OCI-LY1 (cell line): ENCODE data around the gene KDM2A.

ENCODE experiments used
- H2AFZ ChIP-seq: fragments of 200-600 bp; sonication (generic), shearing (Covaris generic); 2 replicates; pipeline ENCODE4 v1.6.0; 2014; ENCODE audit warnings: antibody characterized with exemption, mild to moderate bottlenecking, low read length
- H3F3A ChIP-seq: fragments of 200-600 bp; sonication (generic), shearing (Covaris generic); 2 replicates; pipeline ENCODE4 v1.6.0; 2014; ENCODE audit warnings: mild to moderate bottlenecking, antibody characterized with exemption, low read length, moderate library complexity; ENCODE audit not compliant: insufficient read depth
- H3K27ac ChIP-seq: fragments of 200-600 bp; sonication (generic); 2 replicates; pipeline ENCODE4 v1.5.1; 2014; ENCODE audit warnings: low read length, mixed run types, mild to moderate bottlenecking, low read depth; ENCODE audit not compliant: poor library complexity, severe bottlenecking
- H3K27me3 ChIP-seq: fragments of 200-600 bp; sonication (generic); 2 replicates; pipeline ENCODE4 v1.6.0; 2014; ENCODE audit warnings: antibody characterized with exemption, mild to moderate bottlenecking, low read length, moderate library complexity; ENCODE audit not compliant: insufficient read depth
- H3K36me3 ChIP-seq: fragments of 200-600 bp; sonication (generic); 2 replicates; pipeline ENCODE4 v1.6.1; 2014; ENCODE audit warnings: mild to moderate bottlenecking, antibody characterized with exemption, low read length, moderate library complexity, mixed read lengths; ENCODE audit not compliant: insufficient read depth
- H3K4me1 ChIP-seq: fragments of 200-600 bp; sonication (generic); 2 replicates; pipeline ENCODE4 v1.5.1; 2014; ENCODE audit warnings: mild to moderate bottlenecking, low read length, moderate library complexity; ENCODE audit not compliant: insufficient read depth, severe bottlenecking
- H3K4me2 ChIP-seq: fragments of 200-600 bp; sonication (generic), shearing (Covaris generic); 2 replicates; pipeline ENCODE4 v1.6.1; 2014; ENCODE audit warnings: low read length
- H3K4me3 ChIP-seq: fragments of 200-600 bp; sonication (generic); 2 replicates; pipeline ENCODE4 v1.5.1; 2014; ENCODE audit warnings: low read length, low read depth, mild to moderate bottlenecking, mixed read lengths; ENCODE audit not compliant: poor library complexity, severe bottlenecking
- H3K79me2 ChIP-seq: fragments of 200-600 bp; shearing (Covaris generic); 2 replicates; pipeline ENCODE4 v1.6.1; 2016; ENCODE audit warnings: mixed run types, low read length, mixed read lengths; ENCODE audit not compliant: insufficient read depth
- H3K9ac ChIP-seq: fragments of 200-600 bp; sonication (generic), shearing (Covaris generic); 2 replicates; pipeline ENCODE4 v1.6.1; 2014; ENCODE audit warnings: mild to moderate bottlenecking, low read length, mixed read lengths
- H3K9me2 ChIP-seq: fragments of 200-600 bp; sonication (generic), shearing (Covaris generic); 2 replicates; pipeline ENCODE4 v1.6.1; 2014; ENCODE audit warnings: low read depth, mild to moderate bottlenecking, low read length, mixed read lengths
- H3K9me3 ChIP-seq: fragments of 200-600 bp; shearing (Covaris generic); 2 replicates; pipeline ENCODE4 v1.6.1; 2014; ENCODE audit warnings: low read length, mixed read lengths
- H4K20me1 ChIP-seq: fragments of 200-600 bp; sonication (generic), shearing (Covaris generic); 2 replicates; pipeline ENCODE4 v1.6.0; 2016; ENCODE audit warnings: mild to moderate bottlenecking, low read length; ENCODE audit not compliant: insufficient read depth
- EZH2 ChIP-seq: fragments of 200-600 bp; sonication (generic), shearing (Covaris generic); IDR thresholded peaks from 2 replicates; pipeline ENCODE4 v1.8.0; 2017; ENCODE audit warnings: borderline replicate concordance, mixed run types, mild to moderate bottlenecking, antibody characterized with exemption, low read length, moderate library complexity, mixed read lengths
- TF ChIP-seq, protein P1 (sequence below): fragments of 200-600 bp; sonication (generic), shearing (Covaris generic); IDR thresholded peaks from 2 replicates; pipeline ENCODE4 v1.5.1; 2017; ENCODE audit warnings: mild to moderate bottlenecking, antibody characterized with exemption, low read length, moderate library complexity, mixed read lengths

The KDM2A gene

DNA sequence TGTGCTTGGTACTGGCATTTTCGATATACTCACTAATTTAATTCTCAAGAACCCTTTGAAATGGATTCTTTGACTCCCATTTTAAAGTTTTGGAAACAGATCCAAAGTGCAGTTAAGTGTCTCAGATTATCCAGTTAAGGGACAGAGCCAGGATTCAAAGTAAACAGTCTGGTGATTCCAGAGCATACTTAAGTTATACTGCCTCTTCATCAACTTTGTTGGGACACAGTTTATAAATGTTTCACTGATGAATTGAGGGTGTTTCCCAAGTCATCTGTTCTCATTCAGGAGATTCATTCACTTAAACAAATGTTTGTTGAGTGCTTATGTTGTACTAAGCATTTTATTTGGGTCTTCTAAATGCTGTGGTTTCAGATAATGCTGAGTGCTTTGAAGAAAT, 17.1 kb downstream of the KDM2A start:
- no peaks in the 10 kb centered on the region for H3K9me2 ChIP-seq
- no peak overlapping the region for H3K4me3 ChIP-seq
- H4K20me1 ChIP-seq, result no peaks in the 10 kb centered on the region
- H3K4me2 ChIP-seq, result no peak overlapping the region
- no peaks in the 10 kb centered on the region for H3K27me3 ChIP-seq
- TF ChIP-seq, protein P1, sequence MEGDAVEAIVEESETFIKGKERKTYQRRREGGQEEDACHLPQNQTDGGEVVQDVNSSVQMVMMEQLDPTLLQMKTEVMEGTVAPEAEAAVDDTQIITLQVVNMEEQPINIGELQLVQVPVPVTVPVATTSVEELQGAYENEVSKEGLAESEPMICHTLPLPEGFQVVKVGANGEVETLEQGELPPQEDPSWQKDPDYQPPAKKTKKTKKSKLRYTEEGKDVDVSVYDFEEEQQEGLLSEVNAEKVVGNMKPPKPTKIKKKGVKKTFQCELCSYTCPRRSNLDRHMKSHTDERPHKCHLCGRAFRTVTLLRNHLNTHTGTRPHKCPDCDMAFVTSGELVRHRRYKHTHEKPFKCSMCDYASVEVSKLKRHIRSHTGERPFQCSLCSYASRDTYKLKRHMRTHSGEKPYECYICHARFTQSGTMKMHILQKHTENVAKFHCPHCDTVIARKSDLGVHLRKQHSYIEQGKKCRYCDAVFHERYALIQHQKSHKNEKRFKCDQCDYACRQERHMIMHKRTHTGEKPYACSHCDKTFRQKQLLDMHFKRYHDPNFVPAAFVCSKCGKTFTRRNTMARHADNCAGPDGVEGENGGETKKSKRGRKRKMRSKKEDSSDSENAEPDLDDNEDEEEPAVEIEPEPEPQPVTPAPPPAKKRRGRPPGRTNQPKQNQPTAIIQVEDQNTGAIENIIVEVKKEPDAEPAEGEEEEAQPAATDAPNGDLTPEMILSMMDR, result no peak
- peaks cover 94% of the 10 kb centered on the region for H3K36me3 ChIP-seq
- no peaks in the 10 kb centered on the region for H3K9me3 ChIP-seq
- H2AFZ ChIP-seq, result no peak overlapping the region
- H3F3A ChIP-seq, result no peaks in the 10 kb centered on the region
- H3K27ac ChIP-seq, result no peak overlapping the region
- H3K79me2 ChIP-seq, result peaks cover 17% of the 10 kb centered on the region; the same call in 1 of the 2 replicates
- no peak overlapping the region for H3K9ac ChIP-seq
- H3K4me1 ChIP-seq, result no peaks in the 10 kb centered on the region

DNA sequence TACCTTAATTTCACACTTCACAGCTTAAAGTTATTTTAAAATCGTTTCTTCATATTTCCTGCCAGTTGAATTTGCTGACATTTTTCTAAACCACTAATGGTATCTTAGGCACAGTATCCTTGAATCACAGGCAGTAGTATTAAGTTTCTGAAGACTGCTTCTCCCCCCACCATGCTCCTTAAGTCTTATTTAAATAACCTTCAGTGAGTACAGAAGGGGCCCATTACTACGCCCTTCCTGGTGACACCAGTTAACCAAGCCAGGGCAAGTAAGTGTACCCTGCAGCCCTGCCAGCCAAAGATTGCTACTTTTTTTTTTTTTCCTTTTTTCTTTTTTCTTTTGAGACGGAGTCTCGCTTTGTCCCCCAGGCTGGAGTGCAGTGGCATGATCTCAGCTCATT, 19.9 kb downstream of the KDM2A start:
- no peaks in the 10 kb centered on the region for H4K20me1 ChIP-seq
- no peaks in the 10 kb centered on the region for H3K9me3 ChIP-seq
- peaks cover 13% of the 10 kb centered on the region; the same call in 1 of the 2 replicates for H3K79me2 ChIP-seq
- no peaks in the 10 kb centered on the region for H3K4me1 ChIP-seq
- H2AFZ ChIP-seq, result no peak overlapping the region
- H3K4me3 ChIP-seq, result no peak overlapping the region
- H3K4me2 ChIP-seq, result no peak overlapping the region
- peaks cover 77% of the 10 kb centered on the region for H3K36me3 ChIP-seq
- no peak overlapping the region for H3K27ac ChIP-seq
- H3K27me3 ChIP-seq, result no peaks in the 10 kb centered on the region
- TF ChIP-seq EZH2, result no peak
- TF ChIP-seq, protein P1, result no peak
- H3K9ac ChIP-seq, result no peak overlapping the region
- H3K9me2 ChIP-seq, result no peaks in the 10 kb centered on the region
- no peaks in the 10 kb centered on the region for H3F3A ChIP-seq

DNA sequence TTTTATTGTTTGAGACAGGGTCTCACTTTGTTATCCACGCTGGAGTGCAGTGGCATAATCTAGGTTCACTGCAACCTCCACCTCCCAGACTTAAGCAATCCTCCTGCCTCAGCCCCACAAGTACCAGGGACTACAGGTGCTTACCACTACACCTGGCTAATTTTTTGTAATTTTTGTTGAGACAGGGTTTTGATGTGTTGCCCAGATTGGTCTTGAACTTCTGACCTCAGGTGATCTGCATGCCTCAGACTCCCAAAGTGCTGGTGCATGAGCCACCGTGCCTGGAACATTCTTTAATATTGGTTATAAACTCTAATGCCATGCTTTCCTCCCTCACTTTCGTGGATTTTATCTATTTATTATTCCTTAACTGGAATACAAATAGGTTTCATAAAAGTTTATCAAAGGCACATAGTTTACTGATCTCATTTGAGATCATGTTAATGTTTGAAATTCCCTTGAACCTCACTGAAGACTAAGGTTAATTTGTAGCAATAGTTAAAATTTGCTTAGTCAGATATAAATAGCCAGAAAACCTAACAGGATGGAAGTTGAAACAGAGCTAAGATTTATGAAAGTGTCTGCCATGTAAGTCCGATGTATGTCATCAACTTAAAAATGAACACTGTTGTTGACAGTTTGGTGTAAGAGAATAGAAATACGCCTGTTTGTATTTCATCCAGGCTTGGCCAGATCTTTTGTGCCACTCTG, 27.6 kb downstream of the KDM2A start:
- Histone ChIP-seq H3K9me3 (no peaks in the 10 kb centered on the region), H3F3A (no peaks in the 10 kb centered on the region), H3K4me3 (no peak overlapping the region), H3K9ac (no peak overlapping the region), H3K4me1 (no peaks in the 10 kb centered on the region), H2AFZ (no peak overlapping the region), H3K36me3 (peaks cover 45% of the 10 kb centered on the region), H3K4me2 (no peak overlapping the region), H3K27ac (no peak overlapping the region), H3K27me3 (no peaks in the 10 kb centered on the region), H4K20me1 (no peaks in the 10 kb centered on the region), H3K79me2 (0 out of 2 replicates have a peak, but pooled peaks cover 3% of the 10 kb centered on the region), H3K9me2 (no peaks in the 10 kb centered on the region)
- no peak for TF ChIP-seq EZH2

DNA sequence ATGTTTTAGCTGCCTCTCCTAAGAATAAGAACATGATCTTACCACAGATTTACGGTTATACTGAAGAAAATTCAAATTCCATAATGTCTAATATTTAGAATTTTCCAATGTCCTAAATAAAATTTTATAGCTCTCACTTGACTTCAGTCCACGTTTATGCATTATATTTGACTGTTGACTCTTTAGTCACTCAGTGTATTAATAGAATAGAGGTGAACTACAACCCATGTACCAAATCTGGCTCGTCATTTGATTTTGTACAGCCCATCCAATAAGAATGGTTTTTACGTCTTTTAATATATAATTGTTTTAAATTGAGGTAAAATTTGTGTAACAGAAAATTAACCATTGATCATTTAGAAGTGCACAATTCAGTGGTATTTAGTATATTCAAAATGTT, 34.9 kb downstream of the KDM2A start:
- no peaks in the 10 kb centered on the region for H3K4me1 ChIP-seq

More for the DNA sequence above, 34.9 kb downstream of the KDM2A start:
- Histone ChIP-seq H3F3A (no peaks in the 10 kb centered on the region), H3K9ac (no peak overlapping the region), H3K9me3 (no peaks in the 10 kb centered on the region), H3K36me3 (peaks cover 42% of the 10 kb centered on the region), H3K79me2 (peaks cover 13% of the 10 kb centered on the region; the same call in 1 of the 2 replicates), H3K4me3 (no peak overlapping the region), H3K27me3 (no peaks in the 10 kb centered on the region), H3K9me2 (no peaks in the 10 kb centered on the region), H3K4me2 (no peak overlapping the region), H3K27ac (no peak overlapping the region), H2AFZ (no peak overlapping the region), H4K20me1 (no peaks in the 10 kb centered on the region)
- TF ChIP-seq EZH2, result no peak
- TF ChIP-seq, protein P1, result no peak
